ENCODE data around the gene MYO7B. TPM values are rescaled to one million over a fixed set of nuclear protein-coding genes. Genes with fewer than 3 reads are reported as not detected.
"Not testable (repeated sequence)": the region's sequence is repeated elsewhere in the genome, so short reads cannot be mapped to it uniquely, and the experiment has no call there.

The MYO7B gene
- total RNA-seq, 2 donors from 2014 or later, result 0.16 to 0.19 TPM

DNA sequence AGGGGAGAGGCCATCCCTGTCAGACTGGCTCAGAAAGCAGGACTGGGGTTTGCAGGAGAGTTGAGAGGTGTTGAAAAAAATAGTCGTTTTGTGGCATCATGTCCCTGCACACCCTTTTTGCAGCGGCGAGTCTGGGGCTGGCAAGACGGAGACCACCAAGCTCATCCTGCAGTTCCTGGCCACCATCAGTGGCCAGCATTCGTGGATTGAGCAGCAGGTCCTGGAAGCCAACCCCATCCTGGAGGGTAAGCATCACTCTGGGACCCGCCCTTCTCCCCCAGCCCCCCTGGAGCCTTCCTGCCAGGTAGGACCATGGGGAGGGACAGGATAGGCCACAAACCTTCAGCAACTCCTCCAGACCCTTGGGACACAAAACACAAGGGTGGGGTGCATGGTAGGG lies 34.2 kb downstream of the MYO7B start:
- no peaks in the 10 kb centered on the region for H3K4me1 Mint-ChIP-seq
- no peaks in the 10 kb centered on the region for H3K36me3 Mint-ChIP-seq (ENCODE audit: low read depth)
- no peak overlapping the region for H3K4me3 Mint-ChIP-seq
- no peak for ATAC-seq (replicated peaks)
- no peak overlapping the region for H3K27ac Mint-ChIP-seq
- peaks cover 22% of the 10 kb centered on the region for H3K27me3 Mint-ChIP-seq
- no peaks in the 10 kb centered on the region for H3K9me3 Mint-ChIP-seq

DNA sequence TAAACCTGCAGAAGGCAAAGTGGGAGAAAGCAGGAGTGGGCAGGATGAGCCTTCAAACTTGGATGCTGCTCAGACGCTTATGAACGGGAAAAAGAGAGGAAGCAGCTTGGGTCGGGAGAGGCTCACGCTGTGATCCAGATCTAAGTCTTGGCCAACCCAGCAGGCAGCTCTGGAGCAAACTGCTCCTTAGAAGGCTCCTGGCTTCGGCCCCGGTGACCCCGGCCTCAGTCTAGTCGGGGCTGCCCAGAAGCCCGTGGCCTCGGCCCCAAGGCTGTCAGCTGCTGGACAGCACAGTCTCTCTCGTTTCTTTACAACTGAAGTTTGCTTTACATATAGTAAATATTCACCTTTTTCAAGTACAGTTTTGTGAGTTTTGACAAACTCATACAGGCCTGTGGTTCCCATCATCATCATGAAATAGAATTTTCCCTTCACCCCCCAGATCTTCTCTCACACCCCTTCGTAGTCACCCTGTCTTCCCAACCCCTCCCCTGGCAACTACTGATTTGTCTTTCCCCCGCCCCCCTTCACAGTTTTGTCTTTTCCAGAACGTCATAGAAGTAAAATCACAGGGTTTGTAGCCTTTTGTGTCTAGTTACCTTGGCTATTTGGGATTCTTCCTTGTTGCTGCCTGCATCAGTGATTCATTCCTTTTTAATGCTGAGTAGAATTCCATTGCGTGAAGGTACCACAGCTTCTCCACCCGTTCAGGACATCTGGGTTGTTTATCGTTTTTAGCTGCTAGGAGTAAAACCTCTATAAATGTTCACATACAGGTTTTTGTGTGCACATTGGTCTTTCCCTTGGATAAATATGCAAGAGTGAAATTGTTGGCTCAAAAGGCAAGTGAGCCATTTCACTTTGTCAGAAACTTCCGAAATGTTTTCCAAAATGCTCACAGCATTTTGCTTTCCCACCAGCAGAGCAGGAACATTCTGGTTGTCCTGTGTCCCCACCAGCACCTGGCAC lies 35.1 kb downstream of the MYO7B start:
- Mint-ChIP-seq H3K4me3 (no peak overlapping the region), H3K9me3 (no peaks in the 10 kb centered on the region), H3K36me3 (ENCODE audit: low read depth) (no peaks in the 10 kb centered on the region), H3K27ac (no peak overlapping the region), H3K27me3 (peaks cover 22% of the 10 kb centered on the region), H3K4me1 (no peaks in the 10 kb centered on the region)
- no peak for ATAC-seq (replicated peaks)

GRCh38 chr2:127572352-127572751 lies 36.9 kb downstream of the MYO7B start:
- H3K9me3 Mint-ChIP-seq; H3K27ac Mint-ChIP-seq; H3K36me3 Mint-ChIP-seq (ENCODE audit: low read depth); ATAC-seq (replicated peaks); H3K4me3 Mint-ChIP-seq; H3K4me1 Mint-ChIP-seq: not testable (repeated sequence)
- H3K27me3 Mint-ChIP-seq, result peaks cover 14% of the 10 kb centered on the region

DNA sequence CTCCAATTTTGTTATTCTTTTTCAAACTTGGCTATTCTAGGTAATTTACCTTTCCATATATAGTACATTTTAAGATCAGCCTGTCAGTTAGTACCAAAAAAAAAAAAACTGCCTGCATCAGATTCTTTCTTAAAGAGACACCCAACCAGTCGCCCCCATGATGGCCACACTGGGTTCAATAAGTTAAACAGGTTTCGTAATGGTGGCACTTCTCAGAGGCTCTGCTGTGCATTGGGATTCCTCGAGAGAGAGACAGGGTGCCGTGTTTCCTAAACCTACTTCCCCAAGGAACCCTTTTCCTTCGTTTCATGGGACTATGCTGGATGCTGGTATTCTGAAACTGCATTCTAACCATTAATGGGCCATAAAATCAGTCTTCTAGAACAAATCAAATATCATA lies 37.4 kb downstream of the MYO7B start:
- Mint-ChIP-seq H3K36me3 (ENCODE audit: low read depth) (no peaks in the 10 kb centered on the region), H3K27me3 (peaks cover 15% of the 10 kb centered on the region), H3K9me3 (no peaks in the 10 kb centered on the region), H3K27ac (no peak overlapping the region), H3K4me3 (no peak overlapping the region), H3K4me1 (no peaks in the 10 kb centered on the region)
- ATAC-seq (replicated peaks), result no peak

- Mint-ChIP-seq H3K27me3 (peaks cover 17% of the 10 kb centered on the region), H3K4me3 (no peak overlapping the region), H3K9me3 (no peaks in the 10 kb centered on the region), H3K36me3 (ENCODE audit: low read depth) (no peaks in the 10 kb centered on the region), H3K4me1 (no peaks in the 10 kb centered on the region), H3K27ac (no peak overlapping the region)
- ATAC-seq (replicated peaks), result no peak
Observed at GRCh38 chr2:127573298-127573697, 37.8 kb downstream of the MYO7B start.

- ATAC-seq (replicated peaks), result no peak
- no peak overlapping the region for H3K4me3 Mint-ChIP-seq
- no peak overlapping the region for H3K27ac Mint-ChIP-seq
- H3K36me3 Mint-ChIP-seq (ENCODE audit: low read depth), result no peaks in the 10 kb centered on the region
- no peaks in the 10 kb centered on the region for H3K4me1 Mint-ChIP-seq
- no peaks in the 10 kb centered on the region for H3K9me3 Mint-ChIP-seq
- peaks cover 17% of the 10 kb centered on the region for H3K27me3 Mint-ChIP-seq
Observed at GRCh38 chr2:127573771-127574170, 38.3 kb downstream of the MYO7B start.

- H3K27ac Mint-ChIP-seq, result no peak overlapping the region
- H3K27me3 Mint-ChIP-seq, result peaks cover 18% of the 10 kb centered on the region
- H3K36me3 Mint-ChIP-seq (ENCODE audit: low read depth), result no peaks in the 10 kb centered on the region
- H3K4me3 Mint-ChIP-seq, result no peak overlapping the region
- H3K9me3 Mint-ChIP-seq, result no peaks in the 10 kb centered on the region
- no peaks in the 10 kb centered on the region for H3K4me1 Mint-ChIP-seq
- no peak for ATAC-seq (replicated peaks)
Observed at GRCh38 chr2:127574656-127575055, 39.2 kb downstream of the MYO7B start.

GRCh38 chr2:127575185-127575765 lies 39.8 kb downstream of the MYO7B start:
- no peaks in the 10 kb centered on the region for H3K4me1 Mint-ChIP-seq
- H3K27ac Mint-ChIP-seq, result peak overlapping the region; percentile 12
- no peak overlapping the region for H3K4me3 Mint-ChIP-seq
- H3K9me3 Mint-ChIP-seq, result no peaks in the 10 kb centered on the region
- H3K36me3 Mint-ChIP-seq (ENCODE audit: low read depth), result no peaks in the 10 kb centered on the region
- no peak for ATAC-seq (replicated peaks)
- peaks cover 18% of the 10 kb centered on the region for H3K27me3 Mint-ChIP-seq

DNA sequence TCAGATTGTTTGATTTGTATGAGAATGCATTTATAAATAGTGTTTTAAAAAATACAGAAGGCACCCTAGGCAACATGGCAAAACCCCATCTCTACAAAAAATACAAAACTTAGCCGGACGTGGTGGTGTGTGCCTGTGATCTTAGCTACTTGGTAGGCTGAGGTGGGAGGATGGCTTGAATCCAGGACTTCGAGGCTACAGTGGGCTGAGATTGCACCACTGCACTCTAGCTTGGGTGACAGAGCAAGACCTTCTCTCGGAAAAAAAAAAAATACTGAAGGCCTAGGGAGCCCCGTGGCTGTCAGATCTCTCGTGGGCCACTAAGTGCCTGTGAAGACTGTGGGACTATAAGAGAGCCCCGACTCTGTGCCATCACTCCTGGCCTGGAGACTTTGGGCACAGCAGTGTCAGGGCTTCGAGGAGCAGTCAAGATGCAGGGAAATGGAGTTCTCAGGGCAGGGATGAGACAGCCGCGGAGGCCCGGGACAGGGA lies 40.5 kb downstream of the MYO7B start:
- no peak overlapping the region for H3K4me3 Mint-ChIP-seq
- H3K27ac Mint-ChIP-seq, result no peak overlapping the region
- H3K9me3 Mint-ChIP-seq, result no peaks in the 10 kb centered on the region
- peaks cover 13% of the 10 kb centered on the region for H3K27me3 Mint-ChIP-seq
- no peaks in the 10 kb centered on the region for H3K4me1 Mint-ChIP-seq
- H3K36me3 Mint-ChIP-seq (ENCODE audit: low read depth), result no peaks in the 10 kb centered on the region
- ATAC-seq (replicated peaks), result no peak

GRCh38 chr2:127576433-127577207 lies 41.1 kb downstream of the MYO7B start:
- ATAC-seq (replicated peaks), result no peak
- no peak overlapping the region for H3K27ac Mint-ChIP-seq
- no peak overlapping the region for H3K4me3 Mint-ChIP-seq
- no peaks in the 10 kb centered on the region for H3K9me3 Mint-ChIP-seq
- H3K36me3 Mint-ChIP-seq (ENCODE audit: low read depth), result no peaks in the 10 kb centered on the region
- peaks cover 12% of the 10 kb centered on the region for H3K27me3 Mint-ChIP-seq
- no peaks in the 10 kb centered on the region for H3K4me1 Mint-ChIP-seq

GRCh38 chr2:127577208-127577475 lies 41.7 kb downstream of the MYO7B start:
- Mint-ChIP-seq H3K4me3 (no peak overlapping the region), H3K4me1 (no peaks in the 10 kb centered on the region), H3K9me3 (no peaks in the 10 kb centered on the region), H3K27me3 (peaks cover 10% of the 10 kb centered on the region), H3K36me3 (ENCODE audit: low read depth) (no peaks in the 10 kb centered on the region), H3K27ac (no peak overlapping the region)
- no peak for ATAC-seq (replicated peaks)

DNA sequence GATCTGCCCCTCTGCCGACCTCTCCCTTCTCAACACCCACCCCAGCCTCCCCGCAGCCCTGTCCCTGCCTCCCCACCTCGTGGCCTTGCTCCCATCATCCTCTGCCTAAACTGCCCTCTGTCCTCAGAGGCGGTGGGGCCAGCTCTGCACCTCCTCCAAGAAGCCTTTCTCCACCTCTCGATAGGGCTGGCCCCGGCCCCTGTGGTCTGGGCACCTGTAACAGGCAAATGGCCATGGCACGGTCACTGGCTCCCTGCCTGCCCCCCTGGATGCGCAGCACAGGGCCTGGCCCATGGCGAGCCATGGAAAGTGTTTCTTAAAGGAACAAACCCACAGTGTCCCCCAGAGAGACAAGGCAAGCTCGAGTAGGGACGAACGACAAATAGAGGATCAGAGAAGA lies 42.0 kb downstream of the MYO7B start:
- Mint-ChIP-seq H3K4me1 (no peaks in the 10 kb centered on the region), H3K4me3 (no peak overlapping the region), H3K27me3 (peaks cover 9% of the 10 kb centered on the region), H3K36me3 (ENCODE audit: low read depth) (no peaks in the 10 kb centered on the region), H3K27ac (no peak overlapping the region), H3K9me3 (no peaks in the 10 kb centered on the region)
- ATAC-seq (replicated peaks), result no peak

GRCh38 chr2:127577973-127578372 lies 42.5 kb downstream of the MYO7B start:
- H3K9me3 Mint-ChIP-seq, result no peaks in the 10 kb centered on the region
- no peaks in the 10 kb centered on the region for H3K36me3 Mint-ChIP-seq (ENCODE audit: low read depth)
- H3K4me1 Mint-ChIP-seq, result no peaks in the 10 kb centered on the region
- no peak for ATAC-seq (replicated peaks)
- H3K27ac Mint-ChIP-seq, result no peak overlapping the region
- peaks cover 7% of the 10 kb centered on the region for H3K27me3 Mint-ChIP-seq
- no peak overlapping the region for H3K4me3 Mint-ChIP-seq

GRCh38 chr2:127578411-127578810 lies 42.9 kb downstream of the MYO7B start:
- no peaks in the 10 kb centered on the region for H3K9me3 Mint-ChIP-seq
- ATAC-seq (replicated peaks), result no peak
- H3K4me1 Mint-ChIP-seq, result no peaks in the 10 kb centered on the region
- peaks cover 7% of the 10 kb centered on the region for H3K27me3 Mint-ChIP-seq
- H3K36me3 Mint-ChIP-seq (ENCODE audit: low read depth), result no peaks in the 10 kb centered on the region
- H3K27ac Mint-ChIP-seq, result no peak overlapping the region
- H3K4me3 Mint-ChIP-seq, result no peak overlapping the region

GRCh38 chr2:127579231-127579630 lies 43.7 kb downstream of the MYO7B start:
- H3K27me3 Mint-ChIP-seq, result peaks cover 7% of the 10 kb centered on the region
- ATAC-seq (replicated peaks), result no peak
- no peaks in the 10 kb centered on the region for H3K9me3 Mint-ChIP-seq
- no peaks in the 10 kb centered on the region for H3K4me1 Mint-ChIP-seq
- H3K4me3 Mint-ChIP-seq, result no peak overlapping the region
- H3K27ac Mint-ChIP-seq, result no peak overlapping the region
- H3K36me3 Mint-ChIP-seq (ENCODE audit: low read depth), result no peaks in the 10 kb centered on the region

All from activated T-helper 17 cell treated with anti-CD3 and anti-CD28 coated beads, Interleukin-2, amount 50 U/mL, for 72 hours (primary cell).